T-helper 2 cell treated with Interferon-gamma antibody and Interleukin-4, amounts not matched to agents 5 μg/mL and 100 μg/mL, for 36 hours (primary cell): ENCODE data around the gene DSG4.

ENCODE experiments used
- DNase-seq: peaks from one replicate; pipeline ENCODE4 v3.0.0; 2021; ENCODE audit warnings: low spot score
- H3K27ac Mint-ChIP-seq: one replicate; pipeline ENCODE4 v1.8.0; 2021; ENCODE audit warnings: mild to moderate bottlenecking, mixed read lengths
- H3K27me3 Mint-ChIP-seq: one replicate; pipeline ENCODE4 v1.8.0; 2021; ENCODE audit warnings: low read depth, mixed read lengths
- H3K36me3 Mint-ChIP-seq: one replicate; pipeline ENCODE4 v1.8.0; 2021; ENCODE audit warnings: low read depth, mixed read lengths
- H3K4me1 Mint-ChIP-seq: one replicate; pipeline ENCODE4 v1.8.0; 2021; ENCODE audit warnings: low read depth, mixed read lengths
- H3K4me3 Mint-ChIP-seq: one replicate; pipeline ENCODE4 v1.8.0; 2022; ENCODE audit warnings: mild to moderate bottlenecking, moderate library complexity, mixed read lengths
- H3K9me3 Mint-ChIP-seq: one replicate; pipeline ENCODE4 v1.8.0; 2021; ENCODE audit warnings: mixed read lengths

DSG4 gene

DNA sequence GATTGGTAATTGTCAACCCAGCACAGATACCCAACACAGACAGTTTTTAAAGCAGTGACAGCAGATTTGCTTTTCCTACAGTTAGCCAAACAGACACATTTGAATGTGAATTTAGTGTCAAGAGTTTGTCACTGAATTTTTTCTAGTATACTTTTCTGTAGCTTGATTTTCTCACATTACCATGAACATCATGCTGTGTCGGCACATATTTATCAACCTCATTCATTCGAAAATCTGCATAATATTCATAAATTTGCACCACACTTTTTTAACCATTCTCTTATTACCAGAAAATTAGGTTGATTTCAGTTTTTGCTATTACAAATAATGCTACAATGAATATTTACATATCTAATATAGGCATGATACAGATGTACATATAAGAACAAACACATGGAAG lies 43.9 kb downstream of the DSG4 start:
- H3K27ac Mint-ChIP-seq, result no peak overlapping the region
- no peak for DNase-seq
- H3K36me3 Mint-ChIP-seq, result no peaks in the 10 kb centered on the region
- no peaks in the 10 kb centered on the region for H3K4me1 Mint-ChIP-seq
- H3K27me3 Mint-ChIP-seq, result no peaks in the 10 kb centered on the region
- H3K4me3 Mint-ChIP-seq, result no peak overlapping the region
- no peaks in the 10 kb centered on the region for H3K9me3 Mint-ChIP-seq

DNA sequence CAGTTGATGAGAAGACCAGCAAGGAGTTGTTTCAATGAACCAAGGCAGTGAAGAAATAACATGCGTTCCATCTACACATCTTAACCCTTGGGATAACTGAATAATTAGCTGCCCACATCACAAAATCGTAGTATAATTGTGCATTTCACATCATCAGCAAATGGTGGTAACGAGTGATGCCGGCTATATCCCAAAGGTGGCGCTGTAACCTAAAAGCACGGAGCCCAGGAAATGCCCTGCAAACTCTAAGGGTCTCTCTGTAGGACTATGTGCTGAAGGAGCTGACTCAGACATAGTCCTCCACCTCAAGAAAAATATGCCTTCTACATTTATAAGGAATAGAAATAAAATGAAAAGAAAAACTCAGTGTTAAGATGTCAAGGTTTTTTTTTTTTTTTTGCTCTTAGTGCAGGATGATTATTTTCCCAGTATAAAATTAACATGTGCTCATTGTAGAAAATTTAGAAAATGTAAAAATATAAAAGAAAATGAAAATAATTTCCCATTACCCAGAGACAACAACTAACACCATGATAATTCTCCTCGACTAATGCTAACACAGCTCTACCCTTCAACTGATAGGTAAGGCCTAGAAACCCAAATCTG lies 47.9 kb downstream of the DSG4 start:
- Mint-ChIP-seq H3K27me3 (no peaks in the 10 kb centered on the region), H3K4me3 (no peak overlapping the region), H3K9me3 (no peaks in the 10 kb centered on the region), H3K4me1 (no peaks in the 10 kb centered on the region), H3K27ac (no peak overlapping the region), H3K36me3 (no peaks in the 10 kb centered on the region)
- DNase-seq, result no peak

DNA sequence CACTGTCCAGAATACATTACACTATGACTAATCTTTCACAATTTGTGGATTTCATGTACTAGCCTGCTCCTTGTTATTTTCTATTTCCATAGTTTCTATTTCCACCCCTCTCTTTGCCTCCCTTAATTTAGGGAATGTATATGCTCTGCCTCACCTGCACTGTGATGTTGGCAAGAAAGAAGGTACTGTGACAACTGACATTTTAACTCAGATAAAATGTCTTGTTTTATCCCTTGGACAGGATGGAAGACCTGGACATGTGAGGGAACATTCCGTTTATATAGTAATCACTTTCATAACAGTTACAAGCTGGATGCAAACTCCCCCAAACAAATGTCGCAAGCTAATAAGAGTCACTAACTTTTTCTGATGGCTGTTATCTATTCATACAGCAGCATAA lies 49.4 kb downstream of the DSG4 start:
- Mint-ChIP-seq H3K27ac (no peak overlapping the region), H3K4me1 (no peaks in the 10 kb centered on the region), H3K36me3 (no peaks in the 10 kb centered on the region), H3K4me3 (no peak overlapping the region), H3K9me3 (no peaks in the 10 kb centered on the region), H3K27me3 (no peaks in the 10 kb centered on the region)
- no peak for DNase-seq

DNA sequence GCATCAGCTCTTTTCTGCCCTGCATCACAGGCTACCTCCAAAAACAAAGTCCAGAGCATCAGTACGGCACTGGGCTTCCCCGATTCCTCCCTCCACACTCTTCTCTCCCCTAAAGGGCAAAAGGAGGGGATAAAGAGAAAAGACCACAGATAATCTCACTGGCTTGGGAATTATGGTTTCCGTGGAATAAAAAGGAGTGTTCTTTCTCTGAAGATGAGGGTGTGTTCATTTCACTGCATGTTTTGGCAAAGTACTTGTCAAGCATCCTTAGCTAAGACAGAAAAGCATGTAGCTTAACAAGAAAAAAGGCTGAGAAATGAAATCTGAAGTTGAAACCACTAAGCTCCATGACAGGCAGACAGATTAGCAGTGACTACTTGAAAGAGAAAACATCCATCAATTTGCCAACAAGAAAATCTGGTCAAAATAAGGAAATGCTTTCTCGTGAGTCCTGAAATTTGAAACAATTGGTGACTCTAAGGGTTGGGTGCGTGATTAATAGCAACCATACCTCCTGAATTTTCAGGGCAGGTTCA lies 50.4 kb downstream of the DSG4 start:
- H3K27me3 Mint-ChIP-seq, result no peaks in the 10 kb centered on the region
- H3K27ac Mint-ChIP-seq, result no peak overlapping the region
- DNase-seq, result no peak
- no peaks in the 10 kb centered on the region for H3K9me3 Mint-ChIP-seq
- H3K4me3 Mint-ChIP-seq, result no peak overlapping the region
- no peaks in the 10 kb centered on the region for H3K4me1 Mint-ChIP-seq
- H3K36me3 Mint-ChIP-seq, result no peaks in the 10 kb centered on the region

DNA sequence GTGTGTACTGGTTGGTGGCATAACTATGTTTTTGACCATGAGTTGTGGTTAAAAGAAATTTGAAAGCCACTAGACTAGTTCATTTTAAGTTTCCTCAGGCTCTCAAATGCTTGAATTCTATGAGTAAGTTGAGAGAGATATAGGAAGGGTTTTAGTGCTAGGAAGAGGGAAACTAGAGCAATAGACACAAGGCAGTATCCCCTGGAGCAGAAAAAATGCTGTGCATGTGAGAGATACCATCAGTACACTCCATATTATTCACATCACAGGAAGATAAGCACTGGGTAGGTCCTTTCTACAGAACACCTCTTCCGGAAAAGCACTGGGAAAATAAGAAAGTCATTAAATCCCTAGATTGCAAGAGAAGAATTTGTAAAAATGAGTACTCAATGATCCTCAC lies 51.6 kb downstream of the DSG4 start:
- Mint-ChIP-seq H3K4me3 (no peak overlapping the region), H3K27me3 (no peaks in the 10 kb centered on the region), H3K9me3 (no peaks in the 10 kb centered on the region), H3K4me1 (no peaks in the 10 kb centered on the region), H3K36me3 (no peaks in the 10 kb centered on the region), H3K27ac (no peak overlapping the region)
- DNase-seq, result no peak

DNA sequence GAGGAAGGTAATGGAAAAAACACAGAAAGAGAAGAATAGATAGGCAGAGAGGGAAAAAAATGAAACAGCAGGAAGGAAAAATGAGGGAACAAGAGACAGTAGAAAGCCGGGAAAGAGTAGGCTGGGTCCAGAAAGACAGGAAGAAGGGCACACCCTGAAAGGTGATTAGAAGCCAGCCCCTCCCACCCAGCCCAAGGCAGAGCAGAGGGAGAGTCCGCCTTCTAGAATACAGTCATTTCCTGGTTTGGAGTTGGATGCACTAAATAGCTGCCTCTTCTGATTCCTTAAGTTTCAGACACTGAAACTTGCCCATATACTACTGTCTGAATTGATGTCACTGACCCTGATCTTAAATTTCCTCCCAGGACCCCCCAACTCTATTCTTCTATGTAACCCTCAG lies 53.0 kb downstream of the DSG4 start:
- no peaks in the 10 kb centered on the region for H3K9me3 Mint-ChIP-seq
- DNase-seq, result no peak
- no peak overlapping the region for H3K27ac Mint-ChIP-seq
- H3K4me1 Mint-ChIP-seq, result no peaks in the 10 kb centered on the region
- no peaks in the 10 kb centered on the region for H3K36me3 Mint-ChIP-seq
- H3K27me3 Mint-ChIP-seq, result no peaks in the 10 kb centered on the region
- no peak overlapping the region for H3K4me3 Mint-ChIP-seq

DNA sequence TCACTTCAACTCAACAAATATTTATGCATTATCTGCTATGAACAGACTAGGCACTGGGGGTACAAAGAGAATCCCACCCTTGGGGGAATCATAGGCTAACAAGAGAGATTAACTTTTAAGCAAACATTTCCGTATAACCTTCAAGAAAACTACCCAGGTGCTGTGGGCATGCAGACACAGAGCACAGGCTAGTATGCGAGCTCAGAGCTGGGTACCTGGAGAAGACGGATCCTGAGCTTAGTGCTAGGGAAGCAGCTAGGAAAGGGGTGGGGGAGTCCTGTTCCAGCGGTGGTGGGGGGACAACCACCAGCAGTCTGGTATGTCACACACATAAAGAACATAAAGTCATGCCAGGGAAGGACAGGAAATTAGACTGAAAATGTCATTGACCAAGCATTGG lies 53.5 kb downstream of the DSG4 start:
- H3K4me3 Mint-ChIP-seq, result no peak overlapping the region
- no peaks in the 10 kb centered on the region for H3K36me3 Mint-ChIP-seq
- no peak for DNase-seq
- no peak overlapping the region for H3K27ac Mint-ChIP-seq
- H3K4me1 Mint-ChIP-seq, result no peaks in the 10 kb centered on the region
- no peaks in the 10 kb centered on the region for H3K9me3 Mint-ChIP-seq
- H3K27me3 Mint-ChIP-seq, result no peaks in the 10 kb centered on the region

DNA sequence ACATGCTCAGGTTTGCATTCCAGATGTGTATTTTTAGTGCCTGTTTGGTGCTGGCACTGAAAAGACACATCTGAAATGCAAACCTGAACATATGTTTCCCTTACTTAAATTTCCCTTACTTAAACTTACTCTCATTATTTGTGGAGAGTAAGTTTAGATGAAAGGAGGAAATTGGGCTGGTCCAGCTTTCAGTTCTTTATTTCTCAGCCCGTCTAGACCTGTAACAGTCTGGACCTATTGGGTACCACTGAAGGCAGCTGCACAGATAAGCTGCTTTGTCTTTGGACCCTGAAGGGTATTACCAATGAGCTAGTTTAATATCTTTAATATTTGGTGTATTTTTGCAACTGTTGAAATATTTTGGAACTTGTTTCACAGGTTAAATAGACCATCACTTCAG lies 54.0 kb downstream of the DSG4 start:
- no peaks in the 10 kb centered on the region for H3K36me3 Mint-ChIP-seq
- H3K4me3 Mint-ChIP-seq, result no peak overlapping the region
- H3K4me1 Mint-ChIP-seq, result no peaks in the 10 kb centered on the region
- no peaks in the 10 kb centered on the region for H3K9me3 Mint-ChIP-seq
- no peaks in the 10 kb centered on the region for H3K27me3 Mint-ChIP-seq
- no peak overlapping the region for H3K27ac Mint-ChIP-seq
- no peak for DNase-seq

DNA sequence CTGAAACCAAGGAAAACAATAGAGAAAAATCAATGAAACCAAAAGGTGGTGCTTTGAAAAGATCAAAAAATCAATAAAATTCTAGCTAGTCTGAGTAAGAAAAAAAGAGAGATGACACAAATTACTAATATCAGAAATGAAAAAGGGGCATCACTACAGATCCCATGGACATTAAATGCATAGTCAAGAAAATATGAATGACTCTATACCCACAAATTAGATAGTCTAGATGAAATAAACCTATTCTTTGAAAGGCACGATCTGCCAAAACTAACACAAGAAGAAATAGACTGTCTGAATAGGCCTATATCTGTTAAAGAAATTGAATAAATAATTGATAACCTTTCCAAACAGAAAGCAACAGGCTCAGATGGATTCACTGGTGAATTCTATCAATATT lies 55.7 kb downstream of the DSG4 start:
- Mint-ChIP-seq H3K27ac (no peak overlapping the region), H3K4me1 (no peaks in the 10 kb centered on the region), H3K9me3 (no peaks in the 10 kb centered on the region), H3K4me3 (no peak overlapping the region), H3K36me3 (no peaks in the 10 kb centered on the region), H3K27me3 (no peaks in the 10 kb centered on the region)
- DNase-seq, result no peak

DNA sequence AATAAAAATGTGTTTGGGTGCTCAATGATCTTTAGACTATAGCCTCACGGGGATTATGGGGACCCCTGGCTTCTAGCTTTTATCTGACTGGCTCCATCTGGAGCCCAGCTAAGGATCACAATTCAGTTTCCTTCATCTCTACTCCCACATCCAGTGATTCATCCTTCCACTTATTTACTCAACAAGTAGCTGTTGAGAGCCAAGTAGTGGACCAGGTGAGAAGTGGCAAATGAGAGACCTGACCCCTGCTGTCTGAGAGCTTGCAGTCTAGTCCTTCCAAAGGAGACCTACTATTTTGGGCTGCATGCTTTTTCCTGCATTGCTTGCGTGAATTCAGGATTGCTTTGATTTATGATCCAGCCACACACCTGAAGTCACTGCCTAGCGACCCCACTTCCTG lies 60.2 kb downstream of the DSG4 start:
- Mint-ChIP-seq H3K4me1 (no peaks in the 10 kb centered on the region), H3K9me3 (no peaks in the 10 kb centered on the region), H3K4me3 (no peak overlapping the region), H3K27ac (no peak overlapping the region), H3K27me3 (no peaks in the 10 kb centered on the region), H3K36me3 (no peaks in the 10 kb centered on the region)
- no peak for DNase-seq

DNA sequence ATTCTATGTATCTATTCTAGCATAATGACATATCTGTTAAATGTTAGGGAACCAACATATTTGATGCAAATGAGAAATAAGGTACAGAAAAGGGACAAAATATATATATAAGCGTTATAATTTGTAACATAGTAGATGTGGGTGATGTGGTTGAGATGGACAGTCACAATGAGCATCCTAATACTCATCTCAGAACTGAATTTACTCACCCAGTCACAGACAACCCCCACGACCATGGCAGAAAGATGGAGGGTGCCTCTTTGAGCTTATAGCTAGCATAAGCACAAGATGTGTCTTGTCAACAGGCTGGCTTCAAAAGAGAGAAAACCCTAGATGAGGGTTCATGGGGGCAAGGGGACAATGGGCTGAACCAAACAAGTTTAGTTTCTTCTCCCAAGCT lies 61.8 kb downstream of the DSG4 start:
- H3K36me3 Mint-ChIP-seq, result no peaks in the 10 kb centered on the region
- no peak for DNase-seq
- H3K4me3 Mint-ChIP-seq, result no peak overlapping the region
- no peak overlapping the region for H3K27ac Mint-ChIP-seq
- H3K9me3 Mint-ChIP-seq, result no peaks in the 10 kb centered on the region
- no peaks in the 10 kb centered on the region for H3K27me3 Mint-ChIP-seq
- H3K4me1 Mint-ChIP-seq, result no peaks in the 10 kb centered on the region

DNA sequence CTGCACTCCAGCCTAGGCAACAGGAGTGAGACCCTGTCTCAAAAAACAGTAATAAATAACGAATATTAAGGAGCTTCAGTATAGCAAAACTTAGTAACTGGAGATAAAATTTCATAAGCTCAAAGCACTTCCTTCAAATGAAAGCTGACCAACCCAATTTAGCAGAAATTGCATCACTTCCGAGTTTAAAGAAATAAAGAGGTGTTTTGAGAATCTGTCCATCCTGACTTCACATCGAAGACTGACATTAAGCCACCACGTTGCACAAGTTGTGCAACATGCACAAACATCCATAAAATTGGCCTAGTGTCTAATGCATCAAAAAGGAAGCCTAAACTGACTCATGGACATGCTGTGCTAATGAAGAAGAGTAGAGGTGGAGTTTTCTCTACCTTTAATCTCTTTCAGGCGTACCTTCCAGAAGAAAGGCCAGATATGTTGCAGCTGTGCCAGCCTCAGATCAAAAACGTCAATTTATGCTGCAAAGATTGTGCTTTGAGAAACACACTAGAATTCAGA lies 63.3 kb downstream of the DSG4 start:
- no peaks in the 10 kb centered on the region for H3K36me3 Mint-ChIP-seq
- no peaks in the 10 kb centered on the region for H3K9me3 Mint-ChIP-seq
- no peak overlapping the region for H3K4me3 Mint-ChIP-seq
- DNase-seq, result no peak
- no peaks in the 10 kb centered on the region for H3K27me3 Mint-ChIP-seq
- H3K4me1 Mint-ChIP-seq, result no peaks in the 10 kb centered on the region
- no peak overlapping the region for H3K27ac Mint-ChIP-seq

DNA sequence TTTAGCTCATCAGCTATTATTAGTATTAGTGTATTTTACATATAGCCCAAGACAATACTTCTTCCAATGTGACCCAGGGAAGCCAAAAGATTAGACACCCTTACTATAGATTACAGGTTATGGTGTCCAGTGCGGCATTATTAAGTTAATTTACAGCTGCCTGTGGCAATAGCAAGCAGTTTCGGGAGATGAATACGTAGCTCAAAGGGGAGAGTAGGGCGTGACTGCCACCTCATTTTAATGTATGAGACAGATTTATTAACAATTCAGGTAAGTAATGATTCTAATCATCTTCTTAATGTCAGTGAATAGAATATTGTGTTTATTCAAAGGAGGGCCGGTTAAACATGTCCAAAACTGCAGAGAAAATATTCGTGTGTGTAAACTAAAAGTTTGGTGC lies 64.2 kb downstream of the DSG4 start:
- H3K4me1 Mint-ChIP-seq, result no peaks in the 10 kb centered on the region
- DNase-seq, result no peak
- H3K4me3 Mint-ChIP-seq, result no peak overlapping the region
- no peaks in the 10 kb centered on the region for H3K27me3 Mint-ChIP-seq
- H3K27ac Mint-ChIP-seq, result no peak overlapping the region
- no peaks in the 10 kb centered on the region for H3K9me3 Mint-ChIP-seq
- H3K36me3 Mint-ChIP-seq, result no peaks in the 10 kb centered on the region

DNA sequence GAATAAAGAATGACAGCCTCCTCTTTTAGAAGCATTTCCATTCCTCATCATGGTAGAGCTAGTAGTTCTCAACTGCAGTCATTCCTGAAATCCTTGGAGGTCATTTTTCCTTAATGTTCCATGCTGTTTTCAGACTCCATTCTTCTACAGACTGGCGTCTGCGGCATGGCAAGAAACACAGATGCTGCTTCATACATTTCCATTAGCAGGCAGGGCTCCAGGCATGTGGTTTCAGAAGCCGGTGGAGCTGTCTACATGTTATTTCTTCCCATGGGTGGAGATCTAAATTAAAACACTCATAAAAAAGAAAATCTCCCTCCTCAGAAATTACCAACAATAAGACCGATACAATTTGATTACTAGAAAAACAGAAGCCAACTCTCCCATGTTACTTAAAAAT lies 64.9 kb downstream of the DSG4 start:
- Mint-ChIP-seq H3K27ac (no peak overlapping the region), H3K27me3 (no peaks in the 10 kb centered on the region), H3K4me3 (no peak overlapping the region), H3K36me3 (no peaks in the 10 kb centered on the region), H3K9me3 (no peaks in the 10 kb centered on the region), H3K4me1 (no peaks in the 10 kb centered on the region)
- no peak for DNase-seq

DNA sequence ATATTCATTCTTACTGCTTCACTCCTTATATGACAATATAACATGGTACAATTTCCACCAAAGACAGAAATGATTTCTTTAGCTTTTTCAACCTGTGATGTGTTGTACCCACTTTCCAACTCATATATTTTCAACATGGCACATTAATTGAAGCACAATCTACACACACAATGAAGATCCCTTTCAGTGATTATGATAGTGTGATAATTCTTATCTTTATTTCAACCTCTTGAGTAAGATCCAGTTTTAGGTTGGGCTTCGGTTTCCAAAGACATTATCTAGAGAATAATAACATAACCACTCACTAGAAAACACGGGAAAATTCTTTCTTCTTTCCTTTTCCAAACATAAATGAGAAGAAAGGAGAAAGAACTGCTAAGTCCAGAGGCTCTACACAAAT lies 67.6 kb downstream of the DSG4 start:
- Mint-ChIP-seq H3K27me3 (no peaks in the 10 kb centered on the region), H3K4me3 (no peak overlapping the region), H3K9me3 (no peaks in the 10 kb centered on the region), H3K36me3 (no peaks in the 10 kb centered on the region), H3K4me1 (no peaks in the 10 kb centered on the region), H3K27ac (no peak overlapping the region)
- DNase-seq, result no peak
